Renal cortex interstitium (tissue), 3 donors: ENCODE measurements around the gene CLDN4. TPM values are rescaled to one million over a fixed set of nuclear protein-coding genes. Genes with fewer than 3 reads are reported as not detected.

ENCODE experiments used
- polyA plus RNA-seq, 3 donors: library from polyadenylated mRNA; unstranded; fragments of 120-200 nt; gene quantifications; one replicate each; pipeline ENCODE4 v1.2.1, GENCODE V29; 2013; ENCODE audit not compliant: insufficient read length in 3 of 3

Gene CLDN4
- polyA plus RNA-seq, 3 donors = 57.3 to 98.1 (median 83.9) TPM

Other genes with a start within 250 kb of the CLDN4 start
- 1 to 10 TPM; 4.8 to 8.5 (median 5.6) TPM for gene MLXIPL, start 206.5 kb upstream of the CLDN4 start, polyA plus RNA-seq
- 10 to 100 TPM in 2 of 3 donors, 1 to 10 TPM in 1; 9.6 to 17.7 (median 16.3) TPM for gene VPS37D, start 163.2 kb upstream of the CLDN4 start, polyA plus RNA-seq
- 10 to 100 TPM in 2 of 3 donors, 1 to 10 TPM in 1; 8.9 to 11.2 (median 10.9) TPM for gene DNAJC30, start 147.5 kb upstream of the CLDN4 start, polyA plus RNA-seq
- 100 to 1,000 TPM in 1 of 3 donors, 10 to 100 TPM in 2; 88.5 to 112 (median 93.8) TPM for gene BUD23, start 147.4 kb upstream of the CLDN4 start, polyA plus RNA-seq
- 10 to 100 TPM in 2 of 3 donors, 1 to 10 TPM in 1; 7.4 to 11.0 (median 10.5) TPM for gene STX1A, start 111.3 kb upstream of the CLDN4 start, polyA plus RNA-seq
- 10 to 100 TPM; 23.7 to 35.9 (median 26.1) TPM for gene ABHD11, start 92.2 kb upstream of the CLDN4 start, polyA plus RNA-seq
- gene CLDN3, start 60.7 kb upstream of the CLDN4 start, polyA plus RNA-seq = 10 to 100 TPM; 23.9 to 73.3 (median 54.1) TPM
- 10 to 100 TPM in 2 of 3 donors, 1 to 10 TPM in 1; 3.5 to 15.9 (median 12.9) TPM for gene METTL27, start 11.5 kb downstream of the CLDN4 start, polyA plus RNA-seq
- under 1 TPM in 1 of 3 donors, not detected in 2; 0.21 TPM for gene TMEM270, start 30.2 kb downstream of the CLDN4 start, polyA plus RNA-seq
- gene ELN, start 197.2 kb downstream of the CLDN4 start, polyA plus RNA-seq = 10 to 100 TPM; 42.8 to 95.7 (median 72.8) TPM